Neural progenitor cell (in vitro differentiated cells): ENCODE measurements around the gene ACTL7A. TPM values are rescaled to one million over a fixed set of nuclear protein-coding genes. Genes with fewer than 3 reads are reported as not detected.
"Not testable (repeated sequence)": the region's sequence is repeated elsewhere in the genome, so short reads cannot be mapped to it uniquely, and the experiment has no call there.

Experiments used
- DNase-seq: peaks from one replicate; pipeline ENCODE4 v3.0.0-alpha.2; 2016; ENCODE audit warnings: low spot score
- H2AFZ ChIP-seq: fragments of 200-600 bp; sonication (generic); replicated peaks from 2 replicates; pipeline ENCODE4 v1.6.1; 2016; ENCODE audit warnings: antibody characterized with exemption
- H3F3A ChIP-seq: fragments of 200-600 bp; sonication (generic); 2 replicates; pipeline ENCODE4 v1.6.1; 2016; ENCODE audit warnings: antibody characterized with exemption, low read depth
- H3K27ac ChIP-seq: fragments of 200-600 bp; sonication (generic); 2 replicates; pipeline ENCODE4 v1.5.1; 2016; ENCODE audit warnings: mild to moderate bottlenecking
- H3K27me3 ChIP-seq: fragments of 200-600 bp; sonication (generic); 2 replicates; pipeline ENCODE4 v1.6.1; 2016; ENCODE audit warnings: mild to moderate bottlenecking, moderate library complexity
- H3K36me3 ChIP-seq: fragments of 200-600 bp; sonication (generic); 2 replicates; pipeline ENCODE4 v1.5.1; 2016
- H3K4me1 ChIP-seq: fragments of 200-600 bp; sonication (generic); 2 replicates; pipeline ENCODE4 v1.6.1; 2016; ENCODE audit warnings: mixed run types
- H3K4me2 ChIP-seq: fragments of 200-600 bp; sonication (generic); 2 replicates; pipeline ENCODE4 v1.6.1; 2016
- H3K4me3 ChIP-seq: fragments of 200-600 bp; sonication (generic); 2 replicates; pipeline ENCODE4 v1.5.1; 2016
- H3K79me2 ChIP-seq: fragments of 200-600 bp; sonication (generic); 2 replicates; pipeline ENCODE4 v1.6.1; 2016; ENCODE audit warnings: low read depth
- H3K9ac ChIP-seq: fragments of 200-600 bp; sonication (generic); 2 replicates; pipeline ENCODE4 v1.6.1; 2016
- H3K9me3 ChIP-seq: fragments of 200-600 bp; sonication (generic); 2 replicates; pipeline ENCODE4 v1.5.1; 2016; ENCODE audit warnings: low read depth
- H4K20me1 ChIP-seq: fragments of 200-600 bp; sonication (generic); 2 replicates; pipeline ENCODE4 v1.6.1; 2016; ENCODE audit warnings: low read depth
- H3K27ac Mint-ChIP-seq: 3 replicates; pipeline ENCODE4 v1.8.0; 2021; ENCODE audit warnings: mixed read lengths
- H3K27me3 Mint-ChIP-seq: 2 replicates; pipeline ENCODE4 v1.8.0; 2022; ENCODE audit warnings: low read depth, mild to moderate bottlenecking, inconsistent platforms, moderate library complexity, mixed read lengths; ENCODE audit not compliant: insufficient read depth
- H3K36me3 Mint-ChIP-seq: 3 replicates; pipeline ENCODE4 v1.8.0; 2021; ENCODE audit warnings: mixed read lengths
- H3K4me1 Mint-ChIP-seq: 3 replicates; pipeline ENCODE4 v1.8.0; 2021; ENCODE audit warnings: mixed read lengths
- H3K4me3 Mint-ChIP-seq: 3 replicates; pipeline ENCODE4 v1.8.0; 2021; ENCODE audit warnings: mild to moderate bottlenecking, moderate library complexity, mixed read lengths
- H3K9me3 Mint-ChIP-seq: 3 replicates; pipeline ENCODE4 v1.8.0; 2020; ENCODE audit warnings: mixed read lengths
- EZH2 ChIP-seq: fragments of 200-600 bp; sonication (generic); IDR thresholded peaks from 2 replicates; pipeline ENCODE4 v1.6.1; 2017; ENCODE audit warnings: antibody characterized with exemption, mild to moderate bottlenecking, moderate library complexity
- EZH2phosphoT487 ChIP-seq: fragments of 200-600 bp; sonication (generic); IDR thresholded peaks from 2 replicates; pipeline ENCODE4 v1.6.1; 2017; ENCODE audit warnings: antibody characterized with exemption
- total RNA-seq: library from RNA; depleted of rRNA; stranded (reverse); fragments of >200 nt; gene quantifications from 2 replicates; pipeline ENCODE4 v1.2.3, GENCODE V29; 2015; ENCODE audit warnings: low replicate concordance
- TF ChIP-seq, protein P1 (sequence below): fragments of 200-600 bp; sonication (generic); IDR thresholded peaks from 2 replicates; pipeline ENCODE4 v1.5.1; 2017; ENCODE audit warnings: antibody characterized with exemption, mild to moderate bottlenecking

Gene ACTL7A
- total RNA-seq, 1 donor from 2014 or later = not detected

DNA sequence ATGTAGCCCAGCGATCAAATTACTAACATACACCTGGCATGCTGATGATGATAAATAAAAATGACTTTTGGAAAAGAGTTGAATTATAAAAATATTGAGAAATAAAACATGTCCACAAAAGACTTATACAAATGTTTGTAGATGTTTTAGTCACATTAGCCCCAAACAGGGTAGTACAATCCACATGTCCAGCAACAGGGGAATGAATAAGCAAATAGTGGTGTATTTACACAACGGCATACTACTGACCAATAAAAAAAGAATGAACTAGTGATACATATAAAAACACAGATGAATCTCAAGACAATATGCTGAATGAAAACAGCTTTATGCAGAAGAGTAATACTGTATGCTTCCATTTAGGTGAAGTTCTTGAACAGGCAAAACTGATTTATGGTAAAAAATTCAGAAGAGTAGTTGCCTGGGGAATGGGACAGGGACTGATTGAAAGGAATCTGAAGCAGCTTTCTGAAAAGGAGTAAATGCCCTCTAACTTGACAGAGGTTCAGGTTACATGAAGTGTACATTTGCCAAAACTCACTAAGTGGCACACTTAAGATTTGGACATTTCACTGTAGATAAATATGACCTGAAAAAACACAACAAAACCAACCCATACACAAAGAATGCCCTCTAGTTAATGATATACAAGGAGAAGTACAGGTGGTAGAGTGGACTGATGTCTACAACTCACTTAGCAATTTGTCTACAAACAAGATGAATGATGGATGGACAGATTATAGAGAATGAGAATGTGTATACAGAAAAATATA lies 35.4 kb downstream of the ACTL7A start:
- no peaks in the 10 kb centered on the region for H3F3A ChIP-seq
- H4K20me1 ChIP-seq = no peaks in the 10 kb centered on the region
- Mint-ChIP-seq H3K27ac (no peak overlapping the region), H3K9me3 (no peaks in the 10 kb centered on the region), H3K4me1 (no peaks in the 10 kb centered on the region), H3K27me3 (no peaks in the 10 kb centered on the region), H3K4me3 (no peak overlapping the region), H3K36me3 (peaks cover 33% of the 10 kb centered on the region)
- H2AFZ ChIP-seq = no peak overlapping the region
- H3K79me2 ChIP-seq = no peaks in the 10 kb centered on the region
- TF ChIP-seq, protein P1, sequence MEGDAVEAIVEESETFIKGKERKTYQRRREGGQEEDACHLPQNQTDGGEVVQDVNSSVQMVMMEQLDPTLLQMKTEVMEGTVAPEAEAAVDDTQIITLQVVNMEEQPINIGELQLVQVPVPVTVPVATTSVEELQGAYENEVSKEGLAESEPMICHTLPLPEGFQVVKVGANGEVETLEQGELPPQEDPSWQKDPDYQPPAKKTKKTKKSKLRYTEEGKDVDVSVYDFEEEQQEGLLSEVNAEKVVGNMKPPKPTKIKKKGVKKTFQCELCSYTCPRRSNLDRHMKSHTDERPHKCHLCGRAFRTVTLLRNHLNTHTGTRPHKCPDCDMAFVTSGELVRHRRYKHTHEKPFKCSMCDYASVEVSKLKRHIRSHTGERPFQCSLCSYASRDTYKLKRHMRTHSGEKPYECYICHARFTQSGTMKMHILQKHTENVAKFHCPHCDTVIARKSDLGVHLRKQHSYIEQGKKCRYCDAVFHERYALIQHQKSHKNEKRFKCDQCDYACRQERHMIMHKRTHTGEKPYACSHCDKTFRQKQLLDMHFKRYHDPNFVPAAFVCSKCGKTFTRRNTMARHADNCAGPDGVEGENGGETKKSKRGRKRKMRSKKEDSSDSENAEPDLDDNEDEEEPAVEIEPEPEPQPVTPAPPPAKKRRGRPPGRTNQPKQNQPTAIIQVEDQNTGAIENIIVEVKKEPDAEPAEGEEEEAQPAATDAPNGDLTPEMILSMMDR = no peak
- TF ChIP-seq EZH2 (no peak), EZH2phosphoT487 (no peak)
- no peak overlapping the region for H3K4me3 ChIP-seq
- H3K27ac ChIP-seq = no peak overlapping the region
- no peak for DNase-seq
- peaks cover 9% of the 10 kb centered on the region for H3K36me3 ChIP-seq
- no peak overlapping the region for H3K4me2 ChIP-seq
- H3K9ac ChIP-seq = no peak overlapping the region
- no peaks in the 10 kb centered on the region for H3K9me3 ChIP-seq
- no peaks in the 10 kb centered on the region for H3K27me3 ChIP-seq
- no peaks in the 10 kb centered on the region for H3K4me1 ChIP-seq

DNA sequence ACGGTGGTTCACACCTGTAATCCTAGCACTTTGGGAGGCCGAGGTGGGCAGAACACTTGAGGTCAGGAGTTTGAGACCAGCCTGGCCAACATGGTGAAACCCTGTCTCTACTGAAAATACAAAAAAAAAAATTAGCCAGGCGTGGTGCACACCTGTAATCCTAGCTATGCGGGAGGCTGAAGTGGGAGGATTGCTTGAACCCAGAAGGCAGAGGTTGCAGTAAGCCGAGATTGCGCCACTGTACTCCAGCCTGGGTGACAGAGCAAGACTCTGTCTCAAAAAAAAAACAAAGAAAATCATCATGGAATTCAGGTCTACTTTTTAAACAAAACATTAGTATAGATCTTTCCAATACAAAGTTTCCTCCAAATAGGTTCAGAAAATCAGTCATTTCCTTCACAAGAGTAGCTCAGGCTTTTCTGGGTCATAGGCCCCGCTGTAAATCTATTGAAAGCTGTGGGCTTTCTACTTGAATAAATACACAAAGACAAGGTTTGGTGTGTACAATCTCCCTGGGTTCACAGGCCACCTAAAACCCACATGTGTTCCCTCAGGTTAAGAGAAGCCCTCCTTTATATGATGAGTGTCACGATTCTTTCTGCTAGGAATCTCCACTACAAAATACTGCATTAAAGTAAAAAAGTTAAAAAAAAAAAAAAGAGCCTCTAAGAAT lies 37.1 kb downstream of the ACTL7A start:
- not testable (repeated sequence) for H3K4me3 Mint-ChIP-seq, H3K4me1 Mint-ChIP-seq, H3K4me3 ChIP-seq, H3K9me3 Mint-ChIP-seq, H3K4me1 ChIP-seq, H2AFZ ChIP-seq, H3K27me3 Mint-ChIP-seq, H3K9ac ChIP-seq, H4K20me1 ChIP-seq, H3K79me2 ChIP-seq, H3K27ac Mint-ChIP-seq, DNase-seq, H3K27ac ChIP-seq, H3F3A ChIP-seq, H3K27me3 ChIP-seq, H3K36me3 ChIP-seq, H3K4me2 ChIP-seq, H3K9me3 ChIP-seq
- peaks cover 32% of the 10 kb centered on the region for H3K36me3 Mint-ChIP-seq

DNA sequence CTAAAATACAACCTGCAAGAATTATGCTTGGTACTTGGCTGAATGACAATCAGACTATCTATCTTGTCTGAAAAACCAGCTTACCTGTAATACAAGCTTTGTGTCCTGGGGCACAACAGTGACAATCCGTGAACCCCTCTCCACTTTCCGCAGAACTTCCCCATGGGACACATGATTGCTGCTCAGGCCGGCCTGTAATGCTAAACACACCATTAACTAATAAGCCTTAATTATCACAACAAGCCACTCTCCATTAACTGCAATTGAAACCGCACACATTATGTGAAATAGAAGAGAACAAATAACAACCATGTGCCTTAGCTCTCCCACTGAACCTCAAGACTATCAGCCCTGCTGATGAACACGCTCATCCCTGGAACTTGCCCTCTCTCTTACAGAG lies 38.1 kb downstream of the ACTL7A start:
- Mint-ChIP-seq H3K4me1 (no peaks in the 10 kb centered on the region), H3K9me3 (no peaks in the 10 kb centered on the region), H3K27me3 (no peaks in the 10 kb centered on the region), H3K4me3 (no peak overlapping the region), H3K36me3 (peaks cover 31% of the 10 kb centered on the region), H3K27ac (no peak overlapping the region)
- TF ChIP-seq EZH2phosphoT487 (no peak), EZH2 (no peak)
- TF ChIP-seq, protein P1 = no peak
- no peaks in the 10 kb centered on the region for H3F3A ChIP-seq
- H3K79me2 ChIP-seq = no peaks in the 10 kb centered on the region
- H3K36me3 ChIP-seq = peaks cover 9% of the 10 kb centered on the region
- no peaks in the 10 kb centered on the region for H3K27me3 ChIP-seq
- no peak for DNase-seq
- H3K9ac ChIP-seq = no peak overlapping the region
- H4K20me1 ChIP-seq = no peaks in the 10 kb centered on the region
- no peak overlapping the region for H3K27ac ChIP-seq
- H3K4me1 ChIP-seq = no peaks in the 10 kb centered on the region
- no peaks in the 10 kb centered on the region for H3K9me3 ChIP-seq
- H3K4me2 ChIP-seq = no peak overlapping the region
- no peak overlapping the region for H3K4me3 ChIP-seq
- H2AFZ ChIP-seq = no peak overlapping the region
